ENCODE data around the gene LRP2.

Gene LRP2

DNA sequence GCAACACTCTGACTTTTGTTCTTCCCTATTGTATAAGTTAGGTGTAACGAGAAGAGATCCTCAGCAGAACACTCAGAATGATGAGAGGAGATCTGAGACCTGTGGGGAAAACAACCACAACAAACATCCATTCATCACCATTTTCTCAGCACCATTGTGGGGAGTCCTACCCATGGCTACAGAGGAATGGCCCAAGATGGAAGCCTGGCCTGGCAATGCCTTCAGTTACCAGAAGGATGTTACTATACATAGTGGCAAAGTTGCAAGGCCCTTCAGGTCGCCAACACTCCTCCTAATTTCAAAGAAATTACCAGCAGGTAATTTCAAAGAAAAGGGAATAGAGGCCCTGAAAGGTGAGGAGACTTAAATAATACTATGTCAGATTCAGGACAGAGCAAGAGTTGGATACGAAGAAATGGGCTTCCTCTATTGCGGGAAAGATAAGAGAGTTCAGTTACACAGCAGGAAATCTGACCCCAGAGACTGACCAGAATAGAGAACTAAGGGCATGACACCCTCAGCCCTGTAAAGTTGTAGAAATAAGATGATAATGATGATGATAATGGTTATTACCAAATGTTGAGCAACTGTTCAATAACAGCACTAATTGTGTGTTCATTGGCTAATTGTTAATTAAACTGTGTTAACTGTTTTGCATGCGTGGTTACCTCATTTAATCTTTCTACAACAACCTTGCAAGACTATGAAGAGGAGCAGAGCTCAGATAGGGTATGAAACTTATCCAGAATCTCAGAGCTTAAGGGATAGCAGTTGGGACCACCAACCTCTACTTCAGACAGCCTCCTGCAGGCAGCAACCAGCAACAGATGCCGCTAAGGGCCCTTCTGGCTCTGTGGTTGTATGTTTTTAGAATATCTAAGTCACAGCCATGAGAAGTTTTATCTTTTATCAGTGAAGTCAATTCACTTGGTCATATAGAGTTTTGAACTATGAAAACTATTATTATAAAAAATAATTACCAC lies 255.5 kb downstream of the LRP2 start:
- Histone ChIP-seq H3K27ac (ENCODE audit: extremely low read depth, low read depth, low read length) (no peak overlapping the region), H3K36me3 (ENCODE audit: control insufficient read depth in 2 of 2, insufficient read depth in 1 of 2, low read length in 2 of 2) (no peaks in the 10 kb centered on the region), H3K9me3 (ENCODE audit: control insufficient read depth, insufficient read depth, low read depth, low read length) (no peaks in the 10 kb centered on the region), H3K4me1 (ENCODE audit: control insufficient read depth, insufficient read depth, low read length) (no peaks in the 10 kb centered on the region), H3K4me3 (ENCODE audit: low read depth, low read length) (no peak overlapping the region)
- no peak for TF ChIP-seq ZNF112 (tag by site-specific recombination; IDR thresholded peaks at IDR 0.05)
- no peak for TF ChIP-seq MEIS1 (CRISPR knock-in tag; IDR thresholded peaks at IDR 0.05; ENCODE audit: borderline replicate concordance)
- TF ChIP-seq KLF1 (tag by site-specific recombination; IDR thresholded peaks at IDR 0.05): no peak
- TF ChIP-seq ZNF629 (tag by site-specific recombination; IDR thresholded peaks at IDR 0.05): no peak
- no peak for TF ChIP-seq ZNF596 (tag by site-specific recombination; IDR thresholded peaks at IDR 0.05)
- ChIA-PET CTCF (interaction anchor here (0.6 to 6.7 kb wide), 10 partner anchors 10 to 333 kb away, joined by 3 to 67 read pairs (median 4); no protein-coding TSS in a partner anchor), POLR2A (no interaction called here)

DNA sequence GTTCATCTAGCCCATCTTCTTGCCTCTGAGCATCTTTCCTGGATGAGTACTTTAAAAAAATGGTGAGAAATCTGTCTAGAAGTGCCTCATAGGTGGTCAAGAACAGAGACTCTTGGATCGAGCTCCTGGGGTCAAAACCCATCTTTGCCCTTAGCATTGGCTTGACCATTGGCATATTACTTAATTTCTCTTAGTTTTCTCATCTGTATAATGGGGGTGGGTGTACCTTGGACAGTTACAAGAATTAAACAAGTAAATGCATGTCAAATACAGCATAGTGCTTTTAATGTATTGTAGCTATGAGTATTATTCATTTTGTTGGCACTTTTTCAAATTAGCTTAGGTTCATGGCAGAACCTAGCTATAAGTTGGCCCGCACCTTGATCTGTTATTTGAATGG lies 256.2 kb downstream of the LRP2 start:
- ChIA-PET CTCF (interaction anchor here (0.6 to 1.7 kb wide), 6 partner anchors 13 to 332 kb away, joined by 3 to 4 read pairs (median 3); no protein-coding TSS in a partner anchor), POLR2A (no interaction called here)
- Histone ChIP-seq H3K9me3 (ENCODE audit: control insufficient read depth, insufficient read depth, low read depth, low read length) (no peaks in the 10 kb centered on the region), H3K4me1 (ENCODE audit: control insufficient read depth, insufficient read depth, low read length) (no peaks in the 10 kb centered on the region), H3K27ac (ENCODE audit: extremely low read depth, low read depth, low read length) (no peak overlapping the region), H3K36me3 (ENCODE audit: control insufficient read depth in 2 of 2, insufficient read depth in 1 of 2, low read length in 2 of 2) (no peaks in the 10 kb centered on the region), H3K4me3 (ENCODE audit: low read depth, low read length) (no peak overlapping the region)
- TF ChIP-seq, protein P1, sequence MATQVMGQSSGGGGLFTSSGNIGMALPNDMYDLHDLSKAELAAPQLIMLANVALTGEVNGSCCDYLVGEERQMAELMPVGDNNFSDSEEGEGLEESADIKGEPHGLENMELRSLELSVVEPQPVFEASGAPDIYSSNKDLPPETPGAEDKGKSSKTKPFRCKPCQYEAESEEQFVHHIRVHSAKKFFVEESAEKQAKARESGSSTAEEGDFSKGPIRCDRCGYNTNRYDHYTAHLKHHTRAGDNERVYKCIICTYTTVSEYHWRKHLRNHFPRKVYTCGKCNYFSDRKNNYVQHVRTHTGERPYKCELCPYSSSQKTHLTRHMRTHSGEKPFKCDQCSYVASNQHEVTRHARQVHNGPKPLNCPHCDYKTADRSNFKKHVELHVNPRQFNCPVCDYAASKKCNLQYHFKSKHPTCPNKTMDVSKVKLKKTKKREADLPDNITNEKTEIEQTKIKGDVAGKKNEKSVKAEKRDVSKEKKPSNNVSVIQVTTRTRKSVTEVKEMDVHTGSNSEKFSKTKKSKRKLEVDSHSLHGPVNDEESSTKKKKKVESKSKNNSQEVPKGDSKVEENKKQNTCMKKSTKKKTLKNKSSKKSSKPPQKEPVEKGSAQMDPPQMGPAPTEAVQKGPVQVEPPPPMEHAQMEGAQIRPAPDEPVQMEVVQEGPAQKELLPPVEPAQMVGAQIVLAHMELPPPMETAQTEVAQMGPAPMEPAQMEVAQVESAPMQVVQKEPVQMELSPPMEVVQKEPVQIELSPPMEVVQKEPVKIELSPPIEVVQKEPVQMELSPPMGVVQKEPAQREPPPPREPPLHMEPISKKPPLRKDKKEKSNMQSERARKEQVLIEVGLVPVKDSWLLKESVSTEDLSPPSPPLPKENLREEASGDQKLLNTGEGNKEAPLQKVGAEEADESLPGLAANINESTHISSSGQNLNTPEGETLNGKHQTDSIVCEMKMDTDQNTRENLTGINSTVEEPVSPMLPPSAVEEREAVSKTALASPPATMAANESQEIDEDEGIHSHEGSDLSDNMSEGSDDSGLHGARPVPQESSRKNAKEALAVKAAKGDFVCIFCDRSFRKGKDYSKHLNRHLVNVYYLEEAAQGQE (tag by site-specific recombination; IDR thresholded peaks at IDR 0.05): peak; percentile 39; the same call in 1 of the 2 replicates
- no peak for TF ChIP-seq ZNF175 (tag by site-specific recombination; IDR thresholded peaks at IDR 0.05)
- TF ChIP-seq ZNF621 (tag by site-specific recombination; IDR thresholded peaks at IDR 0.05): no peak
- no peak for TF ChIP-seq MEIS1 (CRISPR knock-in tag; IDR thresholded peaks at IDR 0.05; ENCODE audit: borderline replicate concordance)
- TF ChIP-seq GLIS2 (tag by site-specific recombination; IDR thresholded peaks at IDR 0.05): no peak
- no peak for TF ChIP-seq ZSCAN16 (tag by site-specific recombination; IDR thresholded peaks at IDR 0.05)
- TF ChIP-seq, protein P2, sequence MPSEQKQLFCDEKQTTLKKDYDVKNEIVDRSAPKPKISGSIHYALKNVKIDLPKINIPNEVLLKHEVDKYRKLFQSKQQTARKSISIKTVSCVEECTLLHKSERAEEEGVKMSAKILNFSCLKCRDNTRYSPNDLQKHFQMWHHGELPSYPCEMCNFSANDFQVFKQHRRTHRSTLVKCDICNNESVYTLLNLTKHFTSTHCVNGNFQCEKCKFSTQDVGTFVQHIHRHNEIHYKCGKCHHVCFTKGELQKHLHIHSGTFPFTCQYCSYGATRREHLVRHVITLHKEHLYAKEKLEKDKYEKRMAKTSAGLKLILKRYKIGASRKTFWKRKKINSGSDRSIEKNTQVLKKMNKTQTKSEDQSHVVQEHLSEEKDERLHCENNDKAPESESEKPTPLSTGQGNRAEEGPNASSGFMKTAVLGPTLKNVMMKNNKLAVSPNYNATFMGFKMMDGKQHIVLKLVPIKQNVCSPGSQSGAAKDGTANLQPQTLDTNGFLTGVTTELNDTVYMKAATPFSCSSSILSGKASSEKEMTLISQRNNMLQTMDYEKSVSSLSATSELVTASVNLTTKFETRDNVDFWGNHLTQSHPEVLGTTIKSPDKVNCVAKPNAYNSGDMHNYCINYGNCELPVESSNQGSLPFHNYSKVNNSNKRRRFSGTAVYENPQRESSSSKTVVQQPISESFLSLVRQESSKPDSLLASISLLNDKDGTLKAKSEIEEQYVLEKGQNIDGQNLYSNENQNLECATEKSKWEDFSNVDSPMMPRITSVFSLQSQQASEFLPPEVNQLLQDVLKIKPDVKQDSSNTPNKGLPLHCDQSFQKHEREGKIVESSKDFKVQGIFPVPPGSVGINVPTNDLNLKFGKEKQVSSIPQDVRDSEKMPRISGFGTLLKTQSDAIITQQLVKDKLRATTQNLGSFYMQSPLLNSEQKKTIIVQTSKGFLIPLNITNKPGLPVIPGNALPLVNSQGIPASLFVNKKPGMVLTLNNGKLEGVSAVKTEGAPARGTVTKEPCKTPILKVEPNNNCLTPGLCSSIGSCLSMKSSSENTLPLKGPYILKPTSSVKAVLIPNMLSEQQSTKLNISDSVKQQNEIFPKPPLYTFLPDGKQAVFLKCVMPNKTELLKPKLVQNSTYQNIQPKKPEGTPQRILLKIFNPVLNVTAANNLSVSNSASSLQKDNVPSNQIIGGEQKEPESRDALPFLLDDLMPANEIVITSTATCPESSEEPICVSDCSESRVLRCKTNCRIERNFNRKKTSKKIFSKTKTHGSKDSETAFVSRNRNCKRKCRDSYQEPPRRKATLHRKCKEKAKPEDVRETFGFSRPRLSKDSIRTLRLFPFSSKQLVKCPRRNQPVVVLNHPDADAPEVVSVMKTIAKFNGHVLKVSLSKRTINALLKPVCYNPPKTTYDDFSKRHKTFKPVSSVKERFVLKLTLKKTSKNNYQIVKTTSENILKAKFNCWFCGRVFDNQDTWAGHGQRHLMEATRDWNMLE (tag by site-specific recombination; conservative IDR thresholded peaks at IDR 0.05; ENCODE audit: low read depth): no peak

DNA sequence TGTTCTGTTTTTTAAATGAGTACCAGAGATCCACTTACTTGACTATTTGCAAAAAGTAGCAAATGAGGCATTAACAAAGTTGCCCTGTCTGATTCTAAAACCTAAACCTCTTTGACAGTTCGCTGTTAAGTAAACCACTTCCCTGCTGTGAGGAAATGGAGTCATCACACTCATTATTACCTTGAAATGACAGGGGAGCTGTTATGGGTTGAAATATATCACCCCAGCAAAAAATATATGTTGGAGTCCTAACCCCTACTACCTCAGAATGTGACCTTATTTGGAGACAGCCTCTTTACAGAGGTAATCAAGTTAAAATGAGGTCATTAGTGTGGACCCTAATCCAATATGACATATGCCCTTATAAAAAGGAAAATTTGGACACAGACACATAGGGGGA lies 256.9 kb downstream of the LRP2 start:
- no peaks in the 10 kb centered on the region for H3K36me3 ChIP-seq (ENCODE audit: control insufficient read depth in 2 of 2, insufficient read depth in 1 of 2, low read length in 2 of 2)
- H3K4me1 ChIP-seq (ENCODE audit: control insufficient read depth, insufficient read depth, low read length): no peaks in the 10 kb centered on the region
- POLR2A ChIA-PET: no interaction called here
- CTCF ChIA-PET: interaction anchor here (0.6 to 1.7 kb wide), 2 partner anchors 27 to 256 kb away, joined by 3 to 4 read pairs; no protein-coding TSS in a partner anchor
- no peak overlapping the region for H3K4me3 ChIP-seq (ENCODE audit: low read depth, low read length)
- no peak overlapping the region for H3K27ac ChIP-seq (ENCODE audit: extremely low read depth, low read depth, low read length)
- H3K9me3 ChIP-seq (ENCODE audit: control insufficient read depth, insufficient read depth, low read depth, low read length): no peaks in the 10 kb centered on the region
- TF ChIP-seq, protein P3, sequence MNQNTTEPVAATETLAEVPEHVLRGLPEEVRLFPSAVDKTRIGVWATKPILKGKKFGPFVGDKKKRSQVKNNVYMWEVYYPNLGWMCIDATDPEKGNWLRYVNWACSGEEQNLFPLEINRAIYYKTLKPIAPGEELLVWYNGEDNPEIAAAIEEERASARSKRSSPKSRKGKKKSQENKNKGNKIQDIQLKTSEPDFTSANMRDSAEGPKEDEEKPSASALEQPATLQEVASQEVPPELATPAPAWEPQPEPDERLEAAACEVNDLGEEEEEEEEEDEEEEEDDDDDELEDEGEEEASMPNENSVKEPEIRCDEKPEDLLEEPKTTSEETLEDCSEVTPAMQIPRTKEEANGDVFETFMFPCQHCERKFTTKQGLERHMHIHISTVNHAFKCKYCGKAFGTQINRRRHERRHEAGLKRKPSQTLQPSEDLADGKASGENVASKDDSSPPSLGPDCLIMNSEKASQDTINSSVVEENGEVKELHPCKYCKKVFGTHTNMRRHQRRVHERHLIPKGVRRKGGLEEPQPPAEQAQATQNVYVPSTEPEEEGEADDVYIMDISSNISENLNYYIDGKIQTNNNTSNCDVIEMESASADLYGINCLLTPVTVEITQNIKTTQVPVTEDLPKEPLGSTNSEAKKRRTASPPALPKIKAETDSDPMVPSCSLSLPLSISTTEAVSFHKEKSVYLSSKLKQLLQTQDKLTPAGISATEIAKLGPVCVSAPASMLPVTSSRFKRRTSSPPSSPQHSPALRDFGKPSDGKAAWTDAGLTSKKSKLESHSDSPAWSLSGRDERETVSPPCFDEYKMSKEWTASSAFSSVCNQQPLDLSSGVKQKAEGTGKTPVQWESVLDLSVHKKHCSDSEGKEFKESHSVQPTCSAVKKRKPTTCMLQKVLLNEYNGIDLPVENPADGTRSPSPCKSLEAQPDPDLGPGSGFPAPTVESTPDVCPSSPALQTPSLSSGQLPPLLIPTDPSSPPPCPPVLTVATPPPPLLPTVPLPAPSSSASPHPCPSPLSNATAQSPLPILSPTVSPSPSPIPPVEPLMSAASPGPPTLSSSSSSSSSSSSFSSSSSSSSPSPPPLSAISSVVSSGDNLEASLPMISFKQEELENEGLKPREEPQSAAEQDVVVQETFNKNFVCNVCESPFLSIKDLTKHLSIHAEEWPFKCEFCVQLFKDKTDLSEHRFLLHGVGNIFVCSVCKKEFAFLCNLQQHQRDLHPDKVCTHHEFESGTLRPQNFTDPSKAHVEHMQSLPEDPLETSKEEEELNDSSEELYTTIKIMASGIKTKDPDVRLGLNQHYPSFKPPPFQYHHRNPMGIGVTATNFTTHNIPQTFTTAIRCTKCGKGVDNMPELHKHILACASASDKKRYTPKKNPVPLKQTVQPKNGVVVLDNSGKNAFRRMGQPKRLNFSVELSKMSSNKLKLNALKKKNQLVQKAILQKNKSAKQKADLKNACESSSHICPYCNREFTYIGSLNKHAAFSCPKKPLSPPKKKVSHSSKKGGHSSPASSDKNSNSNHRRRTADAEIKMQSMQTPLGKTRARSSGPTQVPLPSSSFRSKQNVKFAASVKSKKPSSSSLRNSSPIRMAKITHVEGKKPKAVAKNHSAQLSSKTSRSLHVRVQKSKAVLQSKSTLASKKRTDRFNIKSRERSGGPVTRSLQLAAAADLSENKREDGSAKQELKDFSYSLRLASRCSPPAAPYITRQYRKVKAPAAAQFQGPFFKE (tag by site-specific recombination; IDR thresholded peaks at IDR 0.05; ENCODE audit: borderline replicate concordance): no peak
- TF ChIP-seq SP7 (tag by site-specific recombination; IDR thresholded peaks at IDR 0.05): peak; percentile 74

Measured in HEK293 (cell line).